HG03558 (cell line): ENCODE data around the gene BUB1B.

Experiments used
- ATAC-seq: cut with Tn5 transposase; IDR thresholded peaks from one replicate; pipeline ENCODE4 v1.9.1; 2021; ENCODE audit warnings: moderate number of reproducible peaks; ENCODE audit not compliant: unreplicated experiment; ENCODE audit errors: extremely low read depth

BUB1B gene

GRCh38 chr15:40238532-40239403 is 77.9 kb downstream of the BUB1B start, which contains the start of gene PAK6:
Gene PAK6, plus strand, starts transcription at chr15:40239063. Its CDS starts 25,723 bp downstream, at chr15:40264786.
- ATAC-seq: no peak

- ATAC-seq: no peak
Observed at GRCh38 chr15:40239404-40239692, 78.5 kb downstream of the BUB1B start.

- ATAC-seq: no peak
Observed at GRCh38 chr15:40239693-40240618, 79.1 kb downstream of the BUB1B start.

GRCh38 chr15:40240619-40241221 is 79.9 kb downstream of the BUB1B start:
- ATAC-seq: no peak

GRCh38 chr15:40241269-40242212 is 80.7 kb downstream of the BUB1B start:
- ATAC-seq: no peak

GRCh38 chr15:40242213-40242599 is 81.3 kb downstream of the BUB1B start:
- no peak for ATAC-seq

- ATAC-seq: no peak
Observed at GRCh38 chr15:40242601-40243000, 81.7 kb downstream of the BUB1B start.

- ATAC-seq: no peak
Observed at GRCh38 chr15:40243126-40243810, 82.4 kb downstream of the BUB1B start.

DNA sequence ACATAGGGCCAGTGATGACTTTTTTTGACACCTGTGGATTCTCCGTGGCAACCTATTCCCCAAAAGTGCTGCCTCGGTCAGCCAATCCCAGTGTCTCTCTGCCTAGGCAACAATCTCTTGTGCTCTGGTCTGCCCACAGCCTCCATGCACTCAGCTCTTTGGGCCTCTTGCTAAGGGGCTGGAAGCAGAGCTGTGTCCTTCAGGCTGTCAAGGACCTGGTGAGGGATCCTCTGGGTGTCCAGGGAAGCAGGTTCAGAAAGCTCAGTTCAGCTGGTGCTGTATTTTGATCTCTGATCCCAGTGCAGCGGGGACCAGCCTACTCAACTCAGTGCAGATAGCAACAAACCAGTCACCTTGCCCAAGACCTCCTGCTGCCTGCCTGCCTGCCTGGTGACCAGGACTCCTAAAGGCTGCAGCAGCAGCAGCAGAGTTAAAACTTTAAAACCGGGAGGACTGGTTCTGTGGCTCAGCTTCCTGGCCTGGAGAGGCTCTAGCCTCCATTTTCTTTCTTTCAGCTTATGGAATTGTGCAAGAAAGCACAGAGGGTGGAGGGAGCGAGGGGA is 84.2 kb downstream of the BUB1B start:
- ATAC-seq: no peak

GRCh38 chr15:40245666-40246450 is 85.0 kb downstream of the BUB1B start:
- ATAC-seq: no peak

- no peak for ATAC-seq
Observed at GRCh38 chr15:40246496-40247280, 85.8 kb downstream of the BUB1B start.

- ATAC-seq: no peak
Observed at GRCh38 chr15:40247406-40247971, 86.6 kb downstream of the BUB1B start.

GRCh38 chr15:40248006-40248783 is 87.3 kb downstream of the BUB1B start:
- no peak for ATAC-seq

DNA sequence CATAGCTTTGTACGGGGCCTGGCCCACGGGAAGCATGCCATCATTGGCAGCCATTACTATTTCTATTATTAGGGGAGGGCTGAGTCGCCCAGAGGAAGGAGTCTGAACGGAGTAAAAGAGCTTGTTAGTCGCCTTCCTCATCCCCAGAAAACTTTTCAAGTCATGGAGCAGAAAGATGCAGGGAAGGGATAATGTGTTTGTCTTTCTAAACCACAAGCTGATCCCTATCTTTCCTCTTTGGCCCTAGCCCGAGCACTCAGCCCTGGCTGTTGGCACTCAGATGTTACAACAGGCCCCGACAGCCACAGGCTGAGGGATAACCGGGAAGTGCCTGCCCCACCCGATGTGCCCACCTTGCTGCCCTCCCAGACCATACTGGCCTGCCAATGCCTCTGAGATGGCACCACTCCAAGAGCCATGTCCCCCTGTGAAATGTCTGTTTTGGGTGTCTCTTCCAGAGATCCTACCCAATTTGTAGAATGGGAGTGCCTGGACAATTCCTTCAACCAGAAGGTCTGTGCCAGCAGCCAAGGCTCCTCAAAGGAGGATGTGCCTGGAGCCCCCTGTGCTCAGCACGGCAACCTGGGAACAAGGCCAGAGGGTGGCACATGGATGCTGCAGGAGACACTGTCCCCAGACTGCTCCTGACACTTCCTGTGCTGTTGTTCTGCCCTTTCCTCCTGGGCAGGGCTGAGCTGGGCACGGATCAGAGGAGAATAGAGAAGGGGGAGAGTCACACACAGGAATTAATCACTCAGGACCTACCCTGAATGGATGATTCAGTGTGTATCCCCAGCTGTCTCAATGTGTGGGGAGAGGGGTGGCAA is 88.8 kb downstream of the BUB1B start:
- no peak for ATAC-seq

DNA sequence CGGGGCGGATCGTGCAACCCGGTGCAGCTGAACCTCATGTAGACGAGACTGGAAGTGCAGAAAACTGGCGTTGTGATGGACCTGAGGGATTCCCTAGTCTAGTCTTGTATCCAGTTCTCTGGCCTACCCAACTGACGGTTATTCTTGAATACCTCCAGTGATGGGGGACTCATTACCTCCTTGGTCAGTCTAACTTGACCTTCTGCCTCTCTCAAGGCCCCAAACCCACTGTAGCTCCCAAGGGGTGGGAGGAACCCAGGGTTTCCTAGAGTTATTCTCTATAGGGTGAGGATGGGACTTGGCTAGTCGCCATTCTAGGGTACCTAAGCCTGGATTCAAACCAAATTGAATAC is 89.4 kb downstream of the BUB1B start:
- no peak for ATAC-seq
